HepG2 (cell line): ENCODE results near the gene EBLN2. TPM values are rescaled to one million over a fixed set of nuclear protein-coding genes. Genes with fewer than 3 reads are reported as not detected.

Source experiments
- ATAC-seq: fragments of 200-7000 bp; cut with Tn5 transposase; 3 replicates; pipeline ENCODE4 v1.9.1; 2020; ENCODE audit warnings: mild to moderate bottlenecking, moderate library complexity
- BruUV-seq: library from RNA; stranded (reverse); fragments of 400-500 nt; replicated peaks from 2 replicates; lab custom pipeline; 2021; lab: Mats Ljungman, UMichigan
- CTCF ChIA-PET: fragments of 300-600 bp; formaldehyde crosslinking; extraction: SDS; loops from one replicate; lab custom pipeline; 2021; ENCODE audit warnings: low total read pairs, inconsistent platforms, low intra/inter-chr PET ratio; lab: Yijun Ruan, JAX
- POLR2A ChIA-PET: fragments of 350-600 bp; sonication (Branson Sonifier 250); formaldehyde crosslinking; loops from one replicate; lab custom pipeline; 2020; ENCODE audit warnings: antibody characterized with exemption, inconsistent platforms; lab: Yijun Ruan, JAX
- DNase-seq: peaks from one replicate; pipeline ENCODE4 v3.0.0-alpha.2; 2015; ENCODE audit warnings: low spot score
- FAIRE-seq: peaks from 3 replicates; lab custom pipeline; 2011; peaks lifted over from hg19 to GRCh38; lab: Jason Lieb, UNC
- H2AFZ ChIP-seq: one replicate; pipeline ENCODE4 v1.6.1; 2011; ENCODE audit warnings: low read length, inconsistent platforms
- H3K27ac ChIP-seq: fragments of 300-600 bp; 3 replicates; pipeline ENCODE4 v1.8.0; 2011; ENCODE audit warnings: mixed run types, mild to moderate bottlenecking, mixed read lengths, low read length, inconsistent platforms; ENCODE audit not compliant: insufficient read depth; ENCODE audit errors: extremely low read length
- H3K27me3 ChIP-seq, 2 experiments: fragments of 200-600 bp in 1 of 2; 2 replicates in 1 of 2; 3 replicates in 1 of 2; pipeline versions ENCODE4 v1.6.0 to v1.8.0; 2011; ENCODE audit warnings: low read length in 2 of 2, mild to moderate bottlenecking in 2 of 2, moderate library complexity in 2 of 2, inconsistent platforms in 1 of 2; ENCODE audit not compliant: insufficient read depth in 2 of 2, control insufficient read depth in 1 of 2
- H3K36me3 ChIP-seq, 2 experiments: fragments of 200-600 bp in 1 of 2; replicated peaks in 1 of 2; 2 replicates in 1 of 2; 3 replicates in 1 of 2; pipeline versions ENCODE4 v1.5.1 to v1.8.0; 2011; ENCODE audit warnings: low read length in 2 of 2, inconsistent platforms in 1 of 2; ENCODE audit not compliant: insufficient read depth in 2 of 2, control insufficient read depth in 1 of 2
- H3K4me1 ChIP-seq: 2 replicates; pipeline ENCODE4 v1.5.1; 2012; ENCODE audit warnings: low read length, inconsistent platforms; ENCODE audit not compliant: insufficient read depth
- H3K4me2 ChIP-seq: 2 replicates; pipeline ENCODE4 v1.6.0; 2011; ENCODE audit warnings: low read depth, low read length, inconsistent platforms
- H3K4me3 ChIP-seq, 3 experiments: fragments of 200-600 bp in 1 of 3; sonication (generic), shearing (Covaris generic) in 1 of 3; replicated peaks in 1 of 3; 2 replicates each; pipeline ENCODE4 v1.5.1; 2011 to 2016; ENCODE audit warnings: low read length in 3 of 3, inconsistent platforms in 2 of 3, low read depth in 2 of 3, mild to moderate bottlenecking in 2 of 3, control low read depth in 1 of 3, mixed read lengths in 1 of 3; ENCODE audit not compliant: insufficient read depth in 1 of 3
- H3K79me2 ChIP-seq: one replicate; pipeline ENCODE4 v1.6.1; 2011; ENCODE audit warnings: low read length, inconsistent platforms; ENCODE audit not compliant: insufficient read depth
- H3K9ac ChIP-seq: 2 replicates; pipeline ENCODE4 v1.6.0; 2011; ENCODE audit warnings: mild to moderate bottlenecking, low read depth, low read length, inconsistent platforms; ENCODE audit not compliant: insufficient read depth
- H3K9me3 ChIP-seq: 2 replicates; pipeline ENCODE4 v1.5.1; 2012; ENCODE audit warnings: mild to moderate bottlenecking, low read length
- H4K20me1 ChIP-seq: 2 replicates; pipeline ENCODE4 v1.6.0; 2011; ENCODE audit warnings: inconsistent platforms, mild to moderate bottlenecking, low read length, moderate library complexity; ENCODE audit not compliant: insufficient read depth
- AHR ChIP-seq: IDR thresholded peaks from 2 replicates; pipeline ENCODE4 v1.6.1; 2018; ENCODE audit warnings: missing genetic modification reagents, missing compliant biosample characterization
- DNMT3B ChIP-seq: conservative IDR thresholded peaks from 2 replicates; pipeline ENCODE4 v1.6.1; 2016; ENCODE audit warnings: missing biosample characterization, control low read depth
- E2F5 ChIP-seq: sonication (generic); formaldehyde crosslinking; conservative IDR thresholded peaks from 2 replicates; pipeline ENCODE4 v1.4.0; 2020; ENCODE audit warnings: missing genetic modification reagents
- HMGA1 ChIP-seq: sonication (generic); formaldehyde crosslinking; conservative IDR thresholded peaks from 2 replicates; pipeline ENCODE4 v1.4.0; 2020; ENCODE audit warnings: missing genetic modification reagents
- IRF1 ChIP-seq: sonication (generic); formaldehyde crosslinking; IDR thresholded peaks from 2 replicates; pipeline ENCODE4 v1.4.0; 2020; ENCODE audit warnings: low read depth, mild to moderate bottlenecking, missing genetic modification reagents
- MYC ChIP-seq: sonication (generic); formaldehyde crosslinking; IDR thresholded peaks from 2 replicates; pipeline ENCODE4 v1.9.0; 2021; ENCODE audit warnings: missing genetic modification reagents, borderline replicate concordance
- PHF5A ChIP-seq: IDR thresholded peaks from one replicate; pipeline ENCODE4 v1.6.1; 2018; ENCODE audit warnings: low read depth, missing genetic modification reagents; ENCODE audit not compliant: unreplicated experiment
- PLRG1 ChIP-seq: fragments of 450-650 bp; conservative IDR thresholded peaks from 2 replicates; pipeline ENCODE4 v1.6.1; 2016
- RBM22 ChIP-seq: fragments of 200-400 bp; formaldehyde crosslinking; optimal IDR thresholded peaks from 2 replicates; pipeline ENCODE3; 2017; ENCODE audit warnings: mild to moderate bottlenecking, low read length, moderate library complexity
- REXO4 ChIP-seq: sonication (generic); formaldehyde crosslinking; IDR thresholded peaks from 2 replicates; pipeline ENCODE4 v1.8.0; 2022; ENCODE audit warnings: missing genetic modification reagents, mild to moderate bottlenecking, borderline replicate concordance
- SIN3A ChIP-seq: IDR thresholded peaks from 2 replicates; pipeline ENCODE4 v1.6.1; 2011; ENCODE audit warnings: low read depth, mild to moderate bottlenecking, control low read depth, low read length, borderline replicate concordance
- TBX3 ChIP-seq: fragments of 450-650 bp; IDR thresholded peaks from 2 replicates; pipeline ENCODE4 v1.6.1; 2017; ENCODE audit warnings: antibody characterized with exemption, mild to moderate bottlenecking, inconsistent platforms, borderline replicate concordance
- TEAD3 ChIP-seq: optimal IDR thresholded peaks from 2 replicates; pipeline ENCODE3; 2016; ENCODE audit warnings: borderline replicate concordance
- ZNF296 ChIP-seq: sonication (generic); formaldehyde crosslinking; conservative IDR thresholded peaks from 2 replicates; pipeline ENCODE4 v1.5.0; 2020; ENCODE audit warnings: mild to moderate bottlenecking, missing genetic modification reagents
- ZNF33A ChIP-seq: sonication (generic); formaldehyde crosslinking; IDR thresholded peaks from 2 replicates; pipeline ENCODE4 v1.5.1; 2020; ENCODE audit warnings: missing genetic modification reagents, mild to moderate bottlenecking, moderate library complexity, borderline replicate concordance
- ZNF367 ChIP-seq: sonication (generic); formaldehyde crosslinking; IDR thresholded peaks from 2 replicates; pipeline ENCODE4 v1.4.0; 2020; ENCODE audit warnings: missing genetic modification reagents, borderline replicate concordance
- ZNF383 ChIP-seq: sonication (generic); formaldehyde crosslinking; IDR thresholded peaks from 2 replicates; pipeline ENCODE4 v1.4.0; 2020; ENCODE audit warnings: missing genetic modification reagents, mild to moderate bottlenecking, borderline replicate concordance
- ZNF672 ChIP-seq: sonication (generic); formaldehyde crosslinking; IDR thresholded peaks from 2 replicates; pipeline ENCODE4 v1.8.1; 2022; ENCODE audit warnings: missing genetic modification reagents
- ZNF841 ChIP-seq: sonication (generic); formaldehyde crosslinking; IDR thresholded peaks from 2 replicates; pipeline ENCODE4 v1.8.1; 2023; ENCODE audit warnings: missing genetic modification reagents, borderline replicate concordance
- WGBS: methylation state at CpG from one replicate; pipeline ENCODE4 v1.1.6; 2017; ENCODE audit warnings: low lambda C conversion rate; 5-methylcytosine and 5-hydroxymethylcytosine counted together
- in situ Hi-C: cut with HindIII; loops from 2 replicates; pipeline ENCODE4 v1.10.0; 2017; ENCODE audit warnings: low pct_unique_long_range_greater_than_20kb; ENCODE audit not compliant: extremely low pct_ligation_motif_present
- intact Hi-C: fragments of 100-400 bp; cut with micrococcal nuclease; formaldehyde crosslinking; loops from one replicate; pipeline ENCODE4 v1.10.0; 2022; ENCODE audit not compliant: unreplicated experiment
- polyA plus RNA-seq, 8 experiments: library from polyadenylated mRNA; depleted of rRNA in 3 of 8; stranded (reverse) in 7 of 8; unstranded in 1 of 8; fragments of >200 nt; fragmentation: Illumina TruSeq in 4 of 8; extraction: Trizol in 4 of 8; gene quantifications; 2 replicates each; pipeline versions ENCODE4 v1.2.1 to v1.2.3, GENCODE V29; 2011 to 2016; ENCODE audit warnings: low read depth in 4 of 8, missing spikeins in 1 of 8, mixed read lengths in 1 of 8; ENCODE audit not compliant: insufficient read depth in 1 of 8
- total RNA-seq, 5 experiments: library from RNA; depleted of rRNA; stranded (reverse); fragments of >200 nt; fragmentation: Illumina TruSeq; extraction: Trizol; gene quantifications; 2 replicates each; pipeline ENCODE4 v1.2.3, GENCODE V29; 2016; ENCODE audit warnings: low read depth in 1 of 5
- TF ChIP-seq, protein P1 (sequence below): sonication (generic); formaldehyde crosslinking; IDR thresholded peaks from 2 replicates; pipeline ENCODE4 v1.4.0; 2020; ENCODE audit warnings: mild to moderate bottlenecking, missing genetic modification reagents
- TF ChIP-seq, protein P2 (sequence below): IDR thresholded peaks from 2 replicates; pipeline ENCODE4 v1.6.1; 2016; ENCODE audit warnings: control low read depth
- TF ChIP-seq, protein P3 (sequence below): sonication (generic); formaldehyde crosslinking; IDR thresholded peaks from 2 replicates; pipeline ENCODE4 v1.4.0; 2020; ENCODE audit warnings: missing genetic modification reagents

EBLN2 gene
- total and polyA plus RNA-seq, 2 of the 13 experiments (the other 11 are each of a cell fraction or from before 2014, with no cell fraction given) = 3.3 to 8.3 TPM

GRCh38 chr3:73046195-73046594 lies 15.3 kb upstream of the EBLN2 start:
- POLR2A ChIA-PET = no interaction called here
- peak overlapping the region; percentile 18 for H3K27ac ChIP-seq
- H3K36me3 ChIP-seq = peaks cover 3 to 20% of the 10 kb centered on the region in 2 experiments; a peak in 4 of 5 replicates
- peaks cover 75% of the 10 kb centered on the region for H4K20me1 ChIP-seq
- no peaks in the 10 kb centered on the region for H3K9me3 ChIP-seq
- FAIRE-seq (no peak), ATAC-seq (peak; percentile 78), DNase-seq (peak; percentile 10)
- in situ Hi-C loops (no loop called here), intact Hi-C loops (no loop called here)
- H2AFZ ChIP-seq = no peak overlapping the region
- BruUV-seq = no TSS peak
- H3K4me2 ChIP-seq = no peak overlapping the region
- peaks cover 94% of the 10 kb centered on the region for H3K79me2 ChIP-seq
- 21% methylated on average over 2 of the region's 2 CpGs for WGBS
- H3K4me1 ChIP-seq = peaks cover 47% of the 10 kb centered on the region
- CTCF ChIA-PET = no interaction called here
- H3K4me3 ChIP-seq = no peak overlapping the region
- no peaks in the 10 kb centered on the region for H3K27me3 ChIP-seq
- H3K9ac ChIP-seq = no peak overlapping the region
- TF ChIP-seq MYC (CRISPR knock-in tag) (no peak), ZNF383 (no peak), ZNF367 (CRISPR knock-in tag) (no peak), ZNF33A (no peak), DNMT3B (CRISPR knock-in tag) (no peak), E2F5 (no peak), TEAD3 (CRISPR knock-in tag) (peak; percentile 65), PLRG1 (no peak), PHF5A (CRISPR knock-in tag) (no peak), AHR (CRISPR knock-in tag) (no peak), ZNF672 (no peak), ZNF296 (no peak), RBM22 (peak; percentile 65), HMGA1 (CRISPR knock-in tag) (no peak), REXO4 (CRISPR knock-in tag) (no peak), SIN3A (no peak), ZNF841 (CRISPR knock-in tag) (no peak), IRF1 (no peak), TBX3 (peak; percentile 51; the same call in 1 of the 2 replicates)
- TF ChIP-seq, protein P1, sequence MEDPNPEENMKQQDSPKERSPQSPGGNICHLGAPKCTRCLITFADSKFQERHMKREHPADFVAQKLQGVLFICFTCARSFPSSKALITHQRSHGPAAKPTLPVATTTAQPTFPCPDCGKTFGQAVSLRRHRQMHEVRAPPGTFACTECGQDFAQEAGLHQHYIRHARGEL (CRISPR knock-in tag) = no peak
- TF ChIP-seq, protein P2, sequence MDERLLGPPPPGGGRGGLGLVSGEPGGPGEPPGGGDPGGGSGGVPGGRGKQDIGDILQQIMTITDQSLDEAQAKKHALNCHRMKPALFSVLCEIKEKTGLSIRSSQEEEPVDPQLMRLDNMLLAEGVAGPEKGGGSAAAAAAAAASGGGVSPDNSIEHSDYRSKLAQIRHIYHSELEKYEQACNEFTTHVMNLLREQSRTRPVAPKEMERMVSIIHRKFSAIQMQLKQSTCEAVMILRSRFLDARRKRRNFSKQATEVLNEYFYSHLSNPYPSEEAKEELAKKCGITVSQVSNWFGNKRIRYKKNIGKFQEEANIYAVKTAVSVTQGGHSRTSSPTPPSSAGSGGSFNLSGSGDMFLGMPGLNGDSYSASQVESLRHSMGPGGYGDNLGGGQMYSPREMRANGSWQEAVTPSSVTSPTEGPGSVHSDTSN (CRISPR knock-in tag) = no peak
- TF ChIP-seq, protein P3, sequence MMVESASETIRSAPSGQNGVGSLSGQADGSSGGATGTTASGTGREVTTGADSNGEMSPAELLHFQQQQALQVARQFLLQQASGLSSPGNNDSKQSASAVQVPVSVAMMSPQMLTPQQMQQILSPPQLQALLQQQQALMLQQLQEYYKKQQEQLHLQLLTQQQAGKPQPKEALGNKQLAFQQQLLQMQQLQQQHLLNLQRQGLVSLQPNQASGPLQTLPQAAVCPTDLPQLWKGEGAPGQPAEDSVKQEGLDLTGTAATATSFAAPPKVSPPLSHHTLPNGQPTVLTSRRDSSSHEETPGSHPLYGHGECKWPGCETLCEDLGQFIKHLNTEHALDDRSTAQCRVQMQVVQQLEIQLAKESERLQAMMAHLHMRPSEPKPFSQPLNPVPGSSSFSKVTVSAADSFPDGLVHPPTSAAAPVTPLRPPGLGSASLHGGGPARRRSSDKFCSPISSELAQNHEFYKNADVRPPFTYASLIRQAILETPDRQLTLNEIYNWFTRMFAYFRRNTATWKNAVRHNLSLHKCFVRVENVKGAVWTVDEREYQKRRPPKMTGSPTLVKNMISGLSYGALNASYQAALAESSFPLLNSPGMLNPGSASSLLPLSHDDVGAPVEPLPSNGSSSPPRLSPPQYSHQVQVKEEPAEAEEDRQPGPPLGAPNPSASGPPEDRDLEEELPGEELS = 0 out of 2 replicates have a peak, but pooled peaks have one; percentile 33
